EL (cell line): ENCODE measurements around the gene CEP152.

ENCODE experiments used
- DNase-seq: peaks from one replicate; pipeline ENCODE4 v3.0.0-alpha.2; 2016

Gene CEP152

GRCh38 chr15:48761393-48762158 is 49.3 kb downstream of the CEP152 start:
- no peak for DNase-seq

GRCh38 chr15:48759921-48760320 is 50.9 kb downstream of the CEP152 start:
- DNase-seq: no peak

- DNase-seq: no peak
These were observed 53.2 kb downstream of the CEP152 start for GRCh38 chr15:48757661-48758060.

- peak; percentile 49 for DNase-seq
These were observed 56.9 kb downstream of the CEP152 start for GRCh38 chr15:48754011-48754410.

GRCh38 chr15:48751595-48751994 is 59.3 kb downstream of the CEP152 start:
- DNase-seq: no peak

GRCh38 chr15:48748535-48748934 is 62.3 kb downstream of the CEP152 start:
- peak; percentile 37 for DNase-seq

- no peak for DNase-seq
These were observed 77.3 kb downstream of the CEP152 start for GRCh38 chr15:48733615-48734014.

GRCh38 chr15:48730506-48730905 is 80.4 kb downstream of the CEP152 start:
- no peak for DNase-seq

- DNase-seq: no peak
These were observed 86.9 kb downstream of the CEP152 start for GRCh38 chr15:48723969-48724368.

GRCh38 chr15:48722764-48723661 is 87.9 kb downstream of the CEP152 start:
- peak; percentile 94 for DNase-seq

- DNase-seq: peak; percentile 36
These were observed 89.6 kb downstream of the CEP152 start for GRCh38 chr15:48721061-48721810.

- DNase-seq: no peak
These were observed 90.2 kb downstream of the CEP152 start for GRCh38 chr15:48720646-48721045.

GRCh38 chr15:48719668-48720067 is 91.2 kb downstream of the CEP152 start:
- DNase-seq: no peak

- peak; percentile 50 for DNase-seq
These were observed 92.2 kb downstream of the CEP152 start for GRCh38 chr15:48718646-48719045.

GRCh38 chr15:48717458-48717857 is 93.4 kb downstream of the CEP152 start:
- no peak for DNase-seq

- DNase-seq: no peak
These were observed 98.3 kb downstream of the CEP152 start for GRCh38 chr15:48712546-48712945.

GRCh38 chr15:48710952-48711495 is 99.8 kb downstream of the CEP152 start:
- no peak for DNase-seq

- DNase-seq: no peak
These were observed 102.2 kb downstream of the CEP152 start for GRCh38 chr15:48708641-48709040.

- no peak for DNase-seq
These were observed 105.5 kb downstream of the CEP152 start for GRCh38 chr15:48705381-48705780.

GRCh38 chr15:48703544-48703943 is 107.3 kb downstream of the CEP152 start:
- DNase-seq: peak; percentile 85

- no peak for DNase-seq
These were observed 108.2 kb downstream of the CEP152 start for GRCh38 chr15:48702569-48703236.

GRCh38 chr15:48696627-48697312 is 114.1 kb downstream of the CEP152 start:
- DNase-seq: peak; percentile 58
